HG02973 (cell line): ENCODE measurements around the gene MPPED1.

Experiments used
- ATAC-seq: cut with Tn5 transposase; IDR thresholded peaks from one replicate; pipeline ENCODE4 v1.9.1; 2021; ENCODE audit warnings: moderate library complexity; ENCODE audit not compliant: unreplicated experiment

MPPED1 gene

GRCh38 chr22:43409800-43410199, 2.0 kb upstream of the MPPED1 start:
- no peak for ATAC-seq

- ATAC-seq: no peak
These were observed 560 bp upstream of the MPPED1 start for GRCh38 chr22:43411040-43411868.

DNA sequence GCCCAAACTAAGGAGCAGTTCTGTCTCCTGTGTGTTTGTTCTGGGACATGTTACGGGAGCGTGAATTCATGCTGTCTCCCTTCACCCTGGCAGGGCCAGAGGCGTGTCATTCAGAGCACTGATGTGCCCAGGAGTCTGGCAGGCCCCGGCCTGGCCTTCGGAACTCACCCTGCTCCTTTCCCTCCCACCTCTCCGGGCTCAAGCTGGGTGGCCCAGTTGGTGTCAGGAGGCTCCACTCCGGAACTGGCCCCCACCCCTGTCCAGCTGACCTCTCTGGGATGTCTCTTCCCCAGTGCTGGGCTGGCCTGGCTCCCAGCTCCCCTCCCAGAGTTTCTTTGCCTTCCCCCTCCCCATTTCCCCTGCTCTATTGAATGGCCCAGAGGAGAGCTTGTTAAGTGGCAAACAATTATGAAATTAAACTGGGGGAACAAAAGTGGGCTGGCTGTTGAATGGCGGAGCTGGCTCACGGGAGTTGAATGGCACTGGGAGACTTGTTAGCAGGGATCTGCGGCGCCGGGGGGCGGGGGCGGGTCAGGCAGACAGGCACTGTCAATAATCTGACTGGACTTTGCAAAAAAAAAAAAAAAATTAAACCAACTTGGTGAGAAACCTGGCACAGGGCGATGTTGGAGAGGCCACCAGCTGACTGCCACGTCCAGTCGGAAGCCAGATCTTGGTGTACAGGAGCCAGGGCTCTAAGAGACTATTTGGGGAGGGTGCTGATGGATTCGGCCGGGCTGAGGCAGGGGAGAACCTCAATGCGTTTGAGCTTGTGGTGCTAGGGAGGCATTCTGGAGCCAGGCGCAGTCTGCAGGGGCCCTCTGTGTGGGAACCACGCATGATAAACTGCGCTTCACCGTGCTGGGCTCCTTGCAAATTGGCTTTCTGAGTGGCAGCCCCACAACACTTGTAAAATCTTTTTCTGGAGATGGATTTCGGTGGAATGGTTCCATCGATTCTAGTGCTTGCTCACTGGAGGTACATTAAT, 1.3 kb downstream of the MPPED1 start:
- no peak for ATAC-seq

DNA sequence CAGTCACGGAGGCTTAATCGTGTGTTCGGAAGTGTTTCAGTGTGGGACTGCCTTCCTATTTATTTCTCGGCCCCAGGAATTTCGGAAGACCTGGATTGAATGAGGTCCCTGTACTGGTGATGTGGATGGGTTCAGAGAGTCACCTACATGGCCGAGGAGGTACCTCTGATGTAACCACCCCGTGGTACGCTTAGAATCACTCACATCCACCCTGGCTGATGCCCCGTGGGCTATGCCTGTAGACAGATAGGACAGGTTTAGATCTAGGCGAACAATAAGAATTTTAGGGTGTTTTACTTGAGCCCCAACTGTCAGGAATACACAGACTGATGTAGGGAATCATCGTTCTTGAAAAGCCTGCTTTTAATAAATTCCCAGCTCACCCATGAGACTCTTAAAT, 2.0 kb downstream of the MPPED1 start:
- no peak for ATAC-seq

- no peak for ATAC-seq
These were observed 3.9 kb downstream of the MPPED1 start for GRCh38 chr22:43415681-43416080.

GRCh38 chr22:43417555-43417954, 5.7 kb downstream of the MPPED1 start:
- no peak for ATAC-seq

DNA sequence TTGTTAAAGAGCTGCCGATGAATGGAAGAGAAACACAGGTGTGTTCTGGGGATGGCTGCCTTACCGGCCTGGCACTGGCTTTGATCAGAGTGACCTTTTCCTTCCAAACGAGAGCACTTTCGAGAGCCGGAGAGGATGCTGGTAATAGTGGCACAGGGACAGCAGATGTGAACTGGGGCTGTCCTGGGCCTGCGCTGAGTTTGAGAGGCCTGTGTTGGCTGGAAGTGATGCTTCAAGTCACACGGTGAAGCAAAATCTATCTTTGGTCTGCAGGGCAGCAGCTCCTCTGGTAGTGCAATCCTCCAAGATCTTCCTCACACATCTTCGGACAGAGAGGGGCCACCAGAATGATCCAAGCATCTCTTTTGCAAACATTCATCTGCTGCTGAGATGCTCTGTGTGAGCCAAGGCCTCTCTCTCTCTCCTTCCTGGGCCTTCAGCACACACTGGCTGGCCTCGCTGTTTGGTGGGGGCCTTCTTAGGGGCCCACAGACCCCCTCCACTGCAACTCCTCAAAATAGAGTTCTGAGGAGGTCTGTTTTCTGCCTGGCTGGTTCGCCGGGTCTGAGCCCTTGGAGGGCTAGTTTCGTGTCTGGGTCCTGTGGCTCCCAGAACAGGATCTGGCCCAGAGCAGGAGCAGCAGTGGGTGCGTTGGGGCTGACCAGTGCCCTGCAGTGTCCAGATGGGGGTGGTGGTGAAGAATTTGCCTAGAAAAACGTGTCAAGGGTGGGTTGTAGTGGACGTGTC, 6.4 kb downstream of the MPPED1 start:
- ATAC-seq: no peak

DNA sequence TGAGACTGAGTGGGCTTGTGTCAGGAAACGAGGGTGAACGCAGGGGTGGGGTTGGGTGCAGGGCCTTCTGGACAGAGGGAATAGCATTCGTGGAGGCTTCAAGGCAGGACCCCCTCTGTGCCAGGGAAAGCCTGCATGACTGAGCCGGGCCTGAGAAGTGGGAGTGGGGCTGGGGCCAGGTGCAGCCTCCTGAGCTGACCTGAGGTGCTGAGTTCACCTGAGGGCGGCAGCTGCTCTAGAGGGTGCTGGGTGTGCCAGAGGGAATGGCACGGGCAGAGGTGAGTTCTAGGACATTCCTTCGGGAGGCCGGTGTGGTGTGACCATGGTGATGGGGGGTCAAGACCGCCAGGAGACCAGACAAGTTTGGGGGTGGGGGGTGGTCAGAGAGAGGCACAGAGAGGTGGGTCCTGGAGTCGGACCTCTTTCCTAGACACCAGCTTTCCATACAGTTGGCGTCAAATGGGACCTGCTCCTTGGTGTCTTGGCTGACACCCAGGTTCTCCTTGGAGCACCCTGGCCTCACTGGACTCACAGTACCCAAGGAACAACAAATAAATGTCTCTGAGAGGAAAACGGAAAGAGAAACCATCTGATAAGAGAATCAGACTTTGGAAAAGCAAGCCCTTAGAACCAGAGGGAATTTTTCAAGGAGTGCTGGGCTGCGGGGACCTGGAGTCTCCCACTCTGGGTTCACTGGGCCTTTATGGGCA, 7.7 kb downstream of the MPPED1 start:
- ATAC-seq: no peak

- ATAC-seq: no peak
These were observed 9.3 kb downstream of the MPPED1 start for GRCh38 chr22:43421046-43421665.

DNA sequence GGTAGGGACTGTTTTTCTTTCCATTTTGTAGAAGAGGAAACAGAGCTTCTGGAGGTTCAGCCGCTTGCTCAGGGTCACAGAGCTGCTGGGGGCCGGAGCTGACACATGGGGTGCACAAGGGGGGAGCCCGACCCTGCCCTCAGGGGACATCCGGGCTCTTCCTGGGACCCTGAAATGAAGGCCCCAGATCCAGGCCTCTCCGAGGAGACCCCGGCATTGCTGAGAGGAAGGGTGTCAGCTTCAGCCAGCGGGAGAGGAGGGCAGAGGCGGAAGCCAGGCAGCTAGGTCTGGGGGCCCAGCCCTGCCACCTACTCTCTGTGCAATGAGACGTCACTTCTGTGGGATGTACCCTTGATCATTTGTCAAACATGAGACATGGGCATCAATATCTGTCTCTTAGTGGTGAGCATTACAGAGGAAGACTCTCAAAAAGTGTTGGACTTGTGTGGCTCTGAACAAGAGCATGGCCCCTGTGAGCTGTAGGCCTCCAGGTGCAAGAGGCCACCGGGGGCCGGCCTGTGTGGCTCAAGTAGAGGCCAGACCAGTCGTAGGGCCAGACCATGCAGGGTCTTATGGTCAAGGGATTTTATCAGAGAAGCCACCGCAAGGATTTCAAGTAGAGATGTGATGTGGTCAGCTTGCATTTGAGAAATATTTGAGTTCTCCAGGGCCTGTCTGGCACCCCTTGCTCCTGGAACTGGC, 10.3 kb downstream of the MPPED1 start:
- ATAC-seq: no peak

DNA sequence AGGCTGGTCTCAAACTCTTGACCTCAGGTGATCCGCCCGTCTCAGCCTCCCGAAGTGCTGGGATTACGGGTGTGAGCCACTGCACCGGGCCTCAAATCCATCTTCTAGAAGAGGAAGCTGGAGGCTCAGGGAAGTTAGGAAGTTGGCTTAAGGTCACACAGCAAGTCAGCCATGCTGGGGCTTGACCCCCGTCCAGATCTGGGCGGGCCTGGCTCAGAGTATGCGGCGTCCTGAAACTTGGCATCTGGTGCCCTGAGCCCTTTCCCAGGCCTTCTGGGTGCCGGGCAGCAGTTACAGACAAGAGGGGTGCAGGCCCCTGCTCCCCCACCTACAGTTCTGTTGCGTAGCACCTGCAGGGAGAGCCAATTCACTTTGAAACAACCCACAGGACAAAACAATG, 11.2 kb downstream of the MPPED1 start:
- ATAC-seq: no peak

DNA sequence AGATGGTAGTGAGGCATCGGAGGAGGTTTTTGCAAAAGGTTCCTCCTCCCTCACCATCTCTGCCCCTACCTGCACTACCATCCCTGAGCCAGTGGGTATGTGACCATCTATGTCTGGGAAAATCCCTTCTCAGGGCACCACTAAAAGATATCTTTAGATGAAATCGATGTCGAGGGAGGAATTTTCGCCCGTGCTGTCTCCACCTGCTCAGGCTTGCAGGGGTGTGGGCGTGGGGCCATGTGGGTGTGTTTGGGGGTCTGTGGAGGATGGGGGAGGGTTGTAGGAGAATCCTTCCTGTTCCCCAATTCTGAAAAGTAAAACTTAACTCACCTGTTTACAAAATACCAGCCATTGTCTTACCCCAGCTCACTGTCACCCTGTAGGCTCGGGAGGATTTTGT, 12.4 kb downstream of the MPPED1 start:
- no peak for ATAC-seq

DNA sequence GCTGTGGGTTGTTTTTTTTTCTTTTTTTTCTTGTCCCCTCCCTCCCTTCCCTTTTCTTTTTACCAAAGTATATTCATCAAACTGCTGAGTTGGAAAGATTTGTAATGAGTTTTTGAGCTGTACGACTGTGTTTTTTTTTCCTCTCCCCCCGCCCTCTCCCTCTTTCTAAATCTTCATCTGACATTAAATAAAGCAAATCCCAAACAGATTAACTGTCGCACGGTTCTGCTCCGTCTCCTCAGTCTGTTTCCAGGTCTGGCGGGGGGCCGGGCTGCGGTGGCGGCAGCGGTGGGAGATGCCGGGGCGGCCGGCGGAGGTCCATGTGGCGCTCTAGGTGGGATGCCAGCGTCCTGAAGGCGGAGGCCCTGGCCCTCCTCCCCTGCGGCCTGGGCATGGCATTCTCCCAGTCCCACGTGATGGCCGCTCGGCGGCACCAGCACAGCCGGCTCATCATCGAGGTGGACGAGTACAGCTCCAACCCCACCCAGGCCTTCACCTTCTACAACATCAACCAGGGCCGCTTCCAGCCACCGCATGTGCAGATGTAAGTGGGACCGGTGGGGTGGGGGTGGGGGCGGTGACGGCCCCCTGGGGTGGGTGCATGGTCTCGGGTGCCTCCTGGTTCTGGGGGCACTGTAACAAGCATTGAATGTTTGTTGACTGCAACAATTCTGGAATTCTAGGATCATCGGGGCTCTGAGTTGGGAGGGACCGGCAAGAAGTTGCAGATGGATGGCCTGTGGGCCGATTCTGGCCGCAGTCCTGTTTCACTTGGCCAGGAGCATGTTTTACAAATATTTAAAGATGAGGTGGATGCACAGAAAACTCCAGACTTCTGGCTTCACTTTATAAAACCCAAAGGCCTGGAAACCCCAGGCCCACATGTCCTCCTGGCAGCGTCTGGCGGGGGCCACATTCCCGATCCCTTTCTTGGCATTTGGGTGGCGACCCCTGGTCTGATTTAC, 13.1 kb downstream of the MPPED1 start:
- ATAC-seq: no peak

- no peak for ATAC-seq
These were observed 14.4 kb downstream of the MPPED1 start for GRCh38 chr22:43425976-43426785.

DNA sequence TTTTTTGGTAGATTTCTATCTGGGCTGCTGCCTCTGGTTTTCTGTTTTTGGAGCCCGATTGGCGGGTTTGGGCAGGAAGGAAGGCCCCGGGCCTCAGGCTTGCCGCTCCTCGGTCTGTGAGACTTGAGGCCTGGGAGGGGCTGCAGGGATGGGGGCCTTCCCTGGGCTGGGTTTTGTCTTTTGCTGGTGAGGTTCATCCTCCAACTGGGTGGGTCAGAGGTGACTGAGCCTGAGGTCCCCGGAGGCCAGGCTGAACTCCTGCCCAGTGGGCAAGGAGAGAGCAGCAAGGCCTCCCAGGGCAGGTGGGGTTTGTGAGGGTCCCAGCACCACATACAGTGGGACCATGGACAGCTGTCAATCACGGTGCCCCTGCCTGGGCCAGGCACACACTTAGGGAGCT, 15.0 kb downstream of the MPPED1 start:
- ATAC-seq: no peak

GRCh38 chr22:43427296-43428004, 15.6 kb downstream of the MPPED1 start:
- ATAC-seq: no peak

DNA sequence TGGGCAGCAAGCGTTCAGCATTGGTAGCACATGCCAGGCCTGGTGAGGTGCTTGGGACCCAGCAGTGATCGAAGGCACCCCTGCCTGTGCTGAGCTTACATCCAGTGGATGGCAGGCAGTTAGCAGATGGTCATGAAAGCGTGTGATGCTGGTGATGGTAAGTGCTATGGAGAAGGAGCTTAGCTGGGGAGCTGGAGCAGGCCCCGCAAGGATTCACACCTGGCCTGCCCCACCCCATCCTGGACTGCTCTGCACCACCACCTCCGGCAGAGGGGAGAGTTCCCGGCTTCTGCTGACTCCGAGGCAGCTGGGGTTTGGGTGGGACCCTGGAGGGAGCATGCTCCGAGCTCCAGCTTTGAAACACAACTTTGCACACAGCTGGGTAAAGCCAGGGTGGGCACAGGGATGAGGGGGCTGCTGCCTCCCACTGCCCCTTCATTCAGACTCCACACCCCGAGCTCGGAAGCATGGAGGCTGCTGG, 16.2 kb downstream of the MPPED1 start:
- ATAC-seq: no peak
